Urothelium cell line (cell line): Measurements from ENCODE around the gene OPRM1.

ENCODE experiments used
- DNase-seq: peaks from one replicate; pipeline ENCODE4 v3.0.0; 2011; ENCODE audit warnings: low spot score, mixed read lengths
- FAIRE-seq: peaks from 2 replicates; lab custom pipeline; 2011; peaks lifted over from hg19 to GRCh38; lab: Jason Lieb, UNC

The OPRM1 gene

DNA sequence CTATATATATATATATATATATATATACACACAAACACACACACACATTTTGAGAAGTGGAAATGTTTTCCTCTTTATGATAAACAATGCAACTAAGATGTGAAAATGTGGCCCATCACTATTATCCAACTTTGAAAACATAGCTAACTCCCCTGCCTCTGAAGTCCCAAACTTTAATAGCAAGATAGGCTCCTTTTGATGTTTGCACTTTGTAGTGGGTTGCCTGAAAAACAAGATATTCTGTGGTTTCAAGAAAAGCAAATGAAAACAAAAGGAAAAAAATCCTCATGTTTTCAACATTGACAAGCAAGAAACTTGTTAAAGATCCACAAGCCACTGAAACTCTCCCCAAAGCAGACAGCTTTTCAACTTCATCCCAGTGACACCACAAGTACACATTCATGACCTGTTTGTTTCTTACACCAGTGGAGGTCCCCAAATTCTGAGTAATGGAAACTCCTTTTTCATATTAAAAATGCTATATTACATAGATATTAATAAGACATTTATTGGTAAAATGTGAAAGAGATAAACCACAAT is 227.6 kb downstream of the OPRM1 start:
- FAIRE-seq (no peak), DNase-seq (no peak)

DNA sequence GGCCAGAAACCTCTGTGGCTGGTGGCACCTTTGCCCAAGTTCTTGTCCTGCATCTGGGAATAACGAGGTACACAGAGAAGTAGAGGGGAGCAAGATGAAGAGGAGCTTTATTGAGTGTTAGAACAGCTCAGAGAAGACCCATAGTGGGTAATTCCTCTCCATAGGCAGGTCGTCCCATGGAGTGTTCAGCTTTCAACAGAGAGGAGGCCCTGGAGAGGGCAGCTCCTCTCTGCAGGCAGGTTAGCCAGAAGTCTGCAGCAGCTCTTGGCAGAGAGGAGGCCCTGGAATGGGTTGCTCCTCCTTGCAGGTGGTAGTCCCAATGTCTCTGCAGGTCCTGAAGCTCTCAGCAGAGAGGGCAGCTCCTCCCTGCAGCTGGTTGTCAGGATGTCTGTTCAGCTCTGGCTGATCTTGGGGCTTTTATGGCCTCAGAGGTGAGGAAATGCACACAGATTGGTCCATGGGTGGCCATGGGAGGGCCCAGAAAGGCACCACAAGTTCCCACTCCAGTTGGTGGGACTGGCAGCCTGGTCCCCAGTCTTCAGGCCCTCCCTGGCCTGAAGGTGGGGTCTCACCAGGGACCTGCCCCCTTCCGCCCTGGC is 228.6 kb downstream of the OPRM1 start:
- no peak for FAIRE-seq
- DNase-seq = no peak

DNA sequence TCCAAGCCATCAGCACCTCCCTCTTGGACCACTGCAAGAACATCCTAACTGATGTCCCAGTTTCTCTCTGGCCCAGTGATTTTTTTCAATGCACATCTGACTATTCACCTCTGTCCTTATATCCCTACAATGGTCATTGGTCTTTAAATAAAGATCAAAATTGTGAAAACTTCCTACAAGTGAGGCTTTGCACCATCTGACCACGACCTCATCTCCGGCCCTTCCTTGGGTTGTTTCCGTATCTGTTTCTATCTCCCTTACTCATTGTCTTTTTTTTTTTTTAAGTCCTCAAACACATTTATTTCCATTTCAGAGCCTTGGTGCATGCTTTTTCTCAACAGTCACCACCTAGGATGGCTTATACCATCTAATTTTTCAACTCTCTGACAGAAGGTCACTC is 229.4 kb downstream of the OPRM1 start:
- DNase-seq = no peak
- no peak for FAIRE-seq

DNA sequence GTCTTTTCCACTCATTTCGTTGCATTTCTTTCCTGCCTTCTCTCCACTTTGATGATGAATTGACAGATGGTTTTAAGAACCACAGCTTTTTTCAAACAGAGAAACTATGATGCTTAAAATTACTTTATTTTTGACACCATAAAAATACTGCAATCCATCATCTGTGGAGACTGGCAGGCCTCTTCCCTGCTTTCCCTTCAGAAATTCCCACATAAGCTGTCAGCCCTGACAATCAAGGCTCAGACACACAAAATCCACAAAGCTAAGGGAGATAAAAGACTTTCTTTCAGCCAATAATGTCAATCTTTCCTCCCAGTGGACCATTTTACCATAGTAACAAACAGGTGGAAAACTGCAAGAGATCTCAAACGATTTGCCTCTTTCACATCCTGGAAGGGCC is 235.1 kb downstream of the OPRM1 start:
- FAIRE-seq = no peak
- DNase-seq = no peak

DNA sequence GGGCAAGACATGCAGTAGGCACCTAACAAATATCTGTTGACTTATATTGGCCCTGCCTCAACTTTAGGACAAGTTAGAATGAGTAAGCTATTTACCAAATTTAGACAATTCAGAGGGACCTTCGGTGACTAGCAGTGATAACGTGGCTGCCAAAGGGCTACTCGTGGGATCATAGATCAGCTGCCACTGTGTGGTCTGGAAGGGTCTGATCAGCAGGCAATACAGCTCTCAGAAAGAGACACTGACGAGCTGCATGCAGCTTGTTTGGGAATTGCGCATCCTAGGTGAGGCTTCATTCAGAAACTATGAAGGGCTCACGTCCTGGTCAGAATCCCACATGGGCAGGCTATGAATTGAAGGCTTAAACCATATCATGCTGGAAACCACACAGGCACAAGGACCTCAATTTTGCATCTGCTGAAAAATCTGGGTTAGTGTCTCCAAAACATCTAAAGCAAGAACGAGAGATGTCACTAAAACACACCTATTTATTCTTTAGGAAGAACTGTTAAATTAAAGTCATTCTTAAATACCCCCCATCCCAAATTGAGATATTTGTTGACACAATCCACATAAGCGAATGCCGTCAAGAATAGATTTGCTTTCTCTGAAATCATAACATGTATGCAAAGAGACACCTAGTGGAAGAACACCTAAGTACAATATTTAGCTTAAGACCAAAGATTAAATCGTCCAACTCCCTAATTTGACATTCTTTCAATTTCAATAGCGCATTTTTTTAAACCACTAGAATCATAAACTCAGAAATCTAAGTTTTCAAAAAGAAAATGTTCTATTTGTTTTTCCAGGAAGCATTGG is 238.0 kb downstream of the OPRM1 start:
- no peak for FAIRE-seq
- DNase-seq = peak; percentile 44

DNA sequence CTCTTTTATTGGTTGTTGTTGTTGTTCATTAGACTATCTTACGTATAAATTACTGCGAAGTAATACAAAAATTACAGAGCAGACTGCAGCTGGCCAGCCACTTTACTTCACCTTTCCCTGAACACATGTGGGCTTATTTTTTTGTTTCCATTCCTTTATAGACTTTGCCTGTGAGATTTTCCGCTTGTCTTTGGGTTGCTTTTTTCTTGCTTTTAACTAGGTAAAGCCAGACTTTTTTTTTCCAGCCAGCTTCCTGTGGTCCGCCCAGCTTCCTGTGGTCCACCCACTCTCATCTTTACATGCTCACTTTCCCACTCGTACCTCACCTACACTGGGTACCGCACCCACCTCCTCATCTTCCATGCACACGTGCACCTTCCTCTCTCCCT is 238.6 kb downstream of the OPRM1 start:
- no peak for DNase-seq
- no peak for FAIRE-seq

DNA sequence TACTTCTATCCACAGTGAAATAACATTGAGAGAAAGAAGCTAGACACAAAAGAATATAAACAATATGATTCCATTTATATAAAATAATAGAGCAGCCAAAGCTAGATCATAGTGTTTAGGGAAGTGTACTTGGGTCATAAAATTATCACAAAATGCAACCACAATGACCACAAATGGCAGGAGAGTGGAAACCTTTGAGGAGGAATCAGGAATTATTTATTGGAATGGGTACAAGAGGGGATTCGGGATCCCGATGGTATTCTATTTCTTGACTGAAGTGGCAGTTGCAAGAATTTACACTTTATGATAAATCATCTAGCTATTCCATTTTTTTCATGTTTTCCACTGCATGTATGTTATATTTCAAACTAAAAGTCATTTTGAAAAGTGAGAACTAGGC is 241.5 kb downstream of the OPRM1 start:
- FAIRE-seq (no peak), DNase-seq (no peak)

DNA sequence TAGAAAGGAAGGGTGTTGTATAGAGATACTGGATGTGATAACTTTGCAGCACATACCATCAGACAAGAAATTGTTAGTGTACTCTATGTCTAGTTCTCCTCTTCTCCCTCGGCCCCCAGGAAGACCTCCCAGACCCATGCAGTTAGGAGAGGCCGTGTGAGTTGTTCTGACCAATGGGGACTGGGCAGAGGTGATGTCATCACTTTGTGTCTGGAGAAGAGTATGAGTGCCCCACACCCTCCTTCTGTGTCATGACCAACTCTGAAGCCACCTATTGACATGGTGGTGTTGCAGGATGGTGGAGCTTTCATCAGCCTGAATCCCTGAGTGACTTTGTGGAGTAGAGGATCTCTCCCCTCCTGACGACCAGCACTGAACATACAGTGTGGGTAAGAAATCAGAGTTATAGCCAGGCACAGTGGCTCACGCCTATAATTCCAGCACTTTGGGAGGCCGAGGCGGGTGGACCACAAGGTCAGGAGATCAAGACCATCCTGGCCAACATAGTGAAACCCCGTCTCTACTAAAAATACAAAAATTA is 245.3 kb downstream of the OPRM1 start:
- FAIRE-seq = no peak
- DNase-seq = no peak

DNA sequence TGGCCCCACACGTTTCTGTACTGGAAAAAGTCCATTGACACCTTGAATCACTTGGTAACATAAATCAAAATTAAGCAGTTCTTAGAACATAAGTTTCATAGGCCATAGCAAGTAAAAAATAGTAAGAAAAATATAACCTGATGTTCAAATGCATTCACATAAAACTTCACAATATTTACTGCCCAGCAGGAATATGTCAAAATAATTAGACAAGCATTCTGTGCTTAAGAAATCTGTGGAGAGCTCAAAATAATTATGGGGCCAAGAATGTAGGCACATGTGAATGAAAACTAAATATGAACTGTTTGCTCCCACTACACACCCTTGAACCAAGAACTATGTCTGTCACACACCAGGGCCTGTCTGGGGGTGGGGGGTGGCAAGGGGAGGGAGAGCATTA is 246.8 kb downstream of the OPRM1 start:
- no peak for FAIRE-seq

DNA sequence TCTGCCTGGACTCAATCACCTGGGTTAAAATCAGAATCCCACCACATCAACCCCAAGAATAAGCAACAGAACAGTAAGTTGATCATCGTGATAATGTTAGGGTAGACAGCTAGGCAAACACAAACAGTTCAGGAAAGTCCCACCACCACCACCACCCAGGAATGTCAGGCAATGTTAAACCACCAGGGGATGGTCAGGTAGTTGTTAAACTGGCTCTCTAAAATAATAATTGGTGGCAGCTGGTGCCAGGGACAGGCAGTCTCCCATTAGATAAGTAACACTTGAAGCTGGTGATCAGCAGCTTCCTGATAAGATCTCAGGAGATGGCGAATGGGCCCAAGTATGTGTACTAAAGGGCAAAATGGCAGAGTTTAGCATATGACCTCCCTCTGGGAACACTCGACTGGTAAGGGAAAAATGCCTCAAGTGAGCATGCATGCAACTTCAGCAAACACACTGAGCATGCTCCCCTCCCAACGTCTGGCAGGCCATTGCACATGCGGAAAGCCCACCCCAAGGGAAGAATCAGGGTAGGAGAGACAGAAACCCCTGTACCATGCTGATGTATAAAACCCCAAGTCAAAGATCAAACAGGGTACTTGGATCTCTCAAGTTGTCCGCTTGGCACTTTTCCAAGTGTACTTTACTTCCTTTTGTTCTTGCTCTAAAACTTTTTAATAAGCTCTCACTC is 250.9 kb downstream of the OPRM1 start:
- no peak for DNase-seq
- no peak for FAIRE-seq

More for the DNA sequence above, 246.8 kb downstream of the OPRM1 start:
- DNase-seq = no peak

DNA sequence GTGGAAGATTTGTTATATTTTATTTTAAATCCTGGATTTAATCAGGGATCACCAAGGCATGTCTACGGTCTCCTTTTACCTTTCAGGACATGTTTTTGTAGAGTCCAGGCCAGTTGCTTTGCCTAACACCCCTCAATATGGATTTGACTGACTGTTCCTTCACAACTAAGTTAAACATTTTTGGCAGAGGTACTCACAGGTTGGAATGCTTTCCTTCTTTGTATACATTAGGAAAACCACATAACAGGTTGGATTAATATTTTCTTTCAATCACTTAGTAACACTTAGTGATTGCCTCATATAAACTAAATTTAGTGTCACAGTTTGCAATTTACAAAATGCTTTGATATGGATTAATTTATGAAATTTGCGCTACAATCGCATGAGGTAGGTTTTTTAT is 253.0 kb downstream of the OPRM1 start:
- no peak for DNase-seq
- FAIRE-seq = no peak

DNA sequence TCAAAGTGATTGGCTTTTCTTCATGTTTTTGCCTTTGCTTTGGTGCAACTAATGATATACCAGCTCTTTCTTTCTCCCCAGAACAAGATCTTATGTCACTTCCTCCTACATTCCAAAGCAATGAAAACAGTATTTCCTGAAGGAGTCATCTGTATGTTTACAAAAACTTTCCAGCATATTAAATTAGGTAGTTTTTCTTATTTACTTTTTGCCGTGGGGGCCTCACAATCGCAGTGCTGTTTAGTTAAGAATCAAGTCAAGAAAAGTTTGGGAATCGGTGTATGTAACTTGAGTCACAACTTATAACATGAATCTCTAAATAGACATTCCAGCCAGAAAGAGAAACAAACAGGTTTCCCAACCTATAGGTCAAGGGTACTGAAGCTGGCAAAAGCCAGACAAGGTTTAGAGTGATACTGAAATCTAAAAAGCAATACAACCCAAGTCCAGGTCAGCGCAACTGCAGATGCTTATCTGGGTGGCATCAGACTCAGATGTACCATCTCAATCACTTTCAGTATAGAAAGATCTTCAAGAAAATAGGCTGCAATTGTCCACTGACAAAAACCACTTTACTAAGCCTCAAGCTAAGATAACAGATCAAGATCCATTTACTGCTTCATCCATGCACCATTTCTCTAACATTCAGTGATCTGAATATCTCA is 253.9 kb downstream of the OPRM1 start:
- DNase-seq (peak; percentile 45), FAIRE-seq (no peak)

DNA sequence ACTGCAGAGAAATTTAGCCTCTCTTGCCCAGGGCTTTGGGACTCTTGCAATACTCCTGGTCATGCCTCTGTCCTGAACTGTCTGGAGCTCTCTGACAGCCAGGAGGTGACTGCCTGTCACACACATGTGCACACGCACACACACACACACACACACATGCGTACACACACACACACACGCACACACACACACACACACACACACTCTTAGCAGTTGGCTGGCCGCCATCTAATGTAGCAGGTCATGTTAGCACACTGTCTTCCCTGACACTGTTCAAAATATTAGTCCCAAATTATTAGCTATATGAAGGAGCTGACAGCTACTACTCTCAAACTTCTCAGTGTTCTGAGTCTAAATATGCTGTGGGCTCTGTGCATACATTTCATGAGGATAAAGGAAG is 256.7 kb downstream of the OPRM1 start:
- FAIRE-seq (no peak), DNase-seq (no peak)
